ENCODE results near the gene AEN. TPM values are rescaled to one million over a fixed set of nuclear protein-coding genes. Genes with fewer than 3 reads are reported as not detected.

Gene AEN
- total RNA-seq, 1 donor from 2014 or later, result 18.4 TPM

DNA sequence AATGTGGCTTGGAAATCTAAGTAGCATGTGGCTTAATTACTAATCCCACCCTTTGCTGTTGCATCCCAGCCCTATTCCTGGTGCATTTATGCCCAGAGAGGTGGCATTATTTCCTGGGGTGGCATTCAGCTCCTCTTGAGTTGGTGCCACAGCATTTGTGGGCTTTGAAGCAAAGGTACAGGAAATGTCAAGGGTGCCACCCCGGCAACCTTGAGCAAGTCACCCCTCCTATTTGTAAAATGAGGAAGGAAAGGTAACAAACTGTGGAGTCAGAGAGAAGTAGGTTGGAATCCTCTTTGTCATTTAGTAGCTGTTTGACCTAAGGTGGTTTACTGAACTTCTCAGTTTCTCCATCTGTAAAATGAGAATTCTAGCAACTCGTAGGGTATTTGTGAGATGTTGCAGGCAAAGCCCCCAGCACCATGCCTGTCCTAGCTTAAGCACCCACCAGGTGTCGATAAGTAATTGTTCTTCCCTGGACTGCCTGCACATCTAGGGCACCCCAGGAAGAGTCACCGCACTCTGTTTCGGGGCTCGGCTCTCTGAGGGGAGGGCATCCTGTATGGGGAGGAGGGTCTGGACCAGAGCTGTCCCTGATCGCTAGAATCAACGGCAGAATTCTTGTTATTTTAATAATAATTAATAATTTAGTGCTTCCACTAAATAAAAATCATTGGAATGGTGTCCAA, 34.8 kb downstream of the AEN start:
- intact Hi-C loops (cut with DNase I), result loop anchor here (5.0 kb wide), 1 partner anchor 176 kb away; no protein-coding TSS in a partner anchor

DNA sequence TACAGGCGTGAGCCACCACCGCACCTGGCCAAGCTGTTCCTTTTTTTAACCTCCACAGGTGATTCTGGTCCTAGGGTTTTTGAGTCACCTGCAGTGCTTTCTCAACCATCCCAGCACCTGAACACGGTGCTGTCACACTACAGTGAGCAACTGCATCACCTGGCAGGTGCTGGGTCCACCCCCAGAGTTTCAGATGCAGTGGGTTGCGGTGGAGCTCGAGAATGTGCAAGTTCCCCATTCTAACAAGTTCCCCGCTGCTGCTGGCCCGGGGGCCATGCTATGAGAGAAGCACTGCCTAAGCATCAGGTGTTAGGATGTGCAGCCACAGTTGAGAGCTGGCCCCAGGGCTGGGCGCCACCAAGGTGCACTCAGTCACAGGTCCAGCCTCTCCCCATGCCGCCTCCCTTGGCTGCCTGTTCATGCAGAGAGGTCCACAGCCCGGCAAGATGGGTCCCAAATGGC, 35.7 kb downstream of the AEN start:
- no peak for TF ChIP-seq POLR2A (IDR thresholded peaks at IDR 0.05)
- TF ChIP-seq, protein P1, sequence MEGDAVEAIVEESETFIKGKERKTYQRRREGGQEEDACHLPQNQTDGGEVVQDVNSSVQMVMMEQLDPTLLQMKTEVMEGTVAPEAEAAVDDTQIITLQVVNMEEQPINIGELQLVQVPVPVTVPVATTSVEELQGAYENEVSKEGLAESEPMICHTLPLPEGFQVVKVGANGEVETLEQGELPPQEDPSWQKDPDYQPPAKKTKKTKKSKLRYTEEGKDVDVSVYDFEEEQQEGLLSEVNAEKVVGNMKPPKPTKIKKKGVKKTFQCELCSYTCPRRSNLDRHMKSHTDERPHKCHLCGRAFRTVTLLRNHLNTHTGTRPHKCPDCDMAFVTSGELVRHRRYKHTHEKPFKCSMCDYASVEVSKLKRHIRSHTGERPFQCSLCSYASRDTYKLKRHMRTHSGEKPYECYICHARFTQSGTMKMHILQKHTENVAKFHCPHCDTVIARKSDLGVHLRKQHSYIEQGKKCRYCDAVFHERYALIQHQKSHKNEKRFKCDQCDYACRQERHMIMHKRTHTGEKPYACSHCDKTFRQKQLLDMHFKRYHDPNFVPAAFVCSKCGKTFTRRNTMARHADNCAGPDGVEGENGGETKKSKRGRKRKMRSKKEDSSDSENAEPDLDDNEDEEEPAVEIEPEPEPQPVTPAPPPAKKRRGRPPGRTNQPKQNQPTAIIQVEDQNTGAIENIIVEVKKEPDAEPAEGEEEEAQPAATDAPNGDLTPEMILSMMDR (IDR thresholded peaks at IDR 0.05), result no peak
- no peak for TF ChIP-seq POLR2AphosphoS5 (IDR thresholded peaks at IDR 0.05; ENCODE audit: insufficient read depth in 1 of 2, low read depth in 1 of 2)
- Histone ChIP-seq H3K27me3 (no peaks in the 10 kb centered on the region), H3K4me3 (no peak overlapping the region), H3K4me1 (peaks cover 9% of the 10 kb centered on the region), H3K9me3 (no peaks in the 10 kb centered on the region), H3K27ac (no peak overlapping the region), H3K36me3 (no peaks in the 10 kb centered on the region)
- intact Hi-C loops (cut with DNase I), result loop anchor here (5.0 kb wide), 1 partner anchor 176 kb away; no protein-coding TSS in a partner anchor
- DNase-seq (ENCODE audit: extremely low spot score in 2 of 2), result peak in 1 of 2 donors; percentile 85

More for the DNA sequence above, 34.8 kb downstream of the AEN start:
- no peaks in the 10 kb centered on the region for H3K9me3 ChIP-seq
- peak in 1 of 2 donors; percentile 22 for DNase-seq (ENCODE audit: extremely low spot score in 2 of 2)
- peaks cover 9% of the 10 kb centered on the region for H3K4me1 ChIP-seq
- H3K4me3 ChIP-seq, result no peak overlapping the region
- H3K27ac ChIP-seq, result no peak overlapping the region
- no peak for TF ChIP-seq POLR2A (IDR thresholded peaks at IDR 0.05)
- TF ChIP-seq, protein P1 (IDR thresholded peaks at IDR 0.05), result no peak
- TF ChIP-seq POLR2AphosphoS5 (IDR thresholded peaks at IDR 0.05; ENCODE audit: insufficient read depth in 1 of 2, low read depth in 1 of 2), result no peak
- no peaks in the 10 kb centered on the region for H3K36me3 ChIP-seq
- H3K27me3 ChIP-seq, result no peaks in the 10 kb centered on the region

DNA sequence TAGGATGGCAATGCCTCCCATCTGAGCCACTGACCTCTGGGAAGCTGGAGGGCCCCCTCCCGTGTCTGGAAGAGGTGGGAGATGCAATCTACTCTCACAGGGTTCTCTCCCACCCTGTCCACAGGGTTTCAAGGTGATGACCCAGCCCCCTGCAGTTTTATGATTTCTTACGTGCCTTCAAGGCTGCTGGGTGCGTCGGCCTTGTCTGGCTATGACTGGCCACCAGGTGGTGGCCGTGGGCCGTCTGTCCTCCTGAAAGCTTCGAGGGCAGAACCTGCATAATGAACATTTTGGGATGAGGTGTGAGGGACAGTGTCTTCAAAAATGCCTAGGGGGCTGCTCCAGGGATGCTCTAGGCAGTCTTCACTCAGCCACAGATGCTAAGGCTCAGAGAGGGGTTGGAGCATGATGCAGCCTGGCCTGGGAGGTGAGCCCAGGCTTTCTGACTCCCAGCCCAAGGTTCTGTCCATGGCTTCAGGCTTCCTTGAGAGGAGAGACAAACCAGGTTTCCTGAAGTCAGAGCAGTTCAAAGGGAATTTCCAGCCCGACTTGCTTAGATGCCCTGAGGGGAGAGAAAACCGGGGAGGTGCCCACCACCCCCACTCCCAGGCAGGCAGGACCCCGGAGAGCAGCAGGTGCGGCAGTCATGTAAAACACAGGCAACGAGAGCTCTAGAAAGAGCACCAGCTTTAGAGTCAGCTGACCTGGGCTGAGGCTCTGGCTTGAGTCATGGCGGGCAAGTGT, 36.4 kb downstream of the AEN start:
- Histone ChIP-seq H3K27ac (no peak overlapping the region), H3K36me3 (no peaks in the 10 kb centered on the region), H3K4me1 (peaks cover 9% of the 10 kb centered on the region), H3K27me3 (no peaks in the 10 kb centered on the region), H3K9me3 (no peaks in the 10 kb centered on the region), H3K4me3 (no peak overlapping the region)
- peak in 1 of 2 donors; percentile 64 for DNase-seq (ENCODE audit: extremely low spot score in 2 of 2)
- intact Hi-C loops (cut with DNase I), result loop anchor here (5.0 kb wide), 1 partner anchor 175 kb away; no protein-coding TSS in a partner anchor
- TF ChIP-seq, protein P1 (IDR thresholded peaks at IDR 0.05), result peak in 1 of 3 experiments; percentile 50
- no peak for TF ChIP-seq POLR2AphosphoS5 (IDR thresholded peaks at IDR 0.05; ENCODE audit: insufficient read depth in 1 of 2, low read depth in 1 of 2)

DNA sequence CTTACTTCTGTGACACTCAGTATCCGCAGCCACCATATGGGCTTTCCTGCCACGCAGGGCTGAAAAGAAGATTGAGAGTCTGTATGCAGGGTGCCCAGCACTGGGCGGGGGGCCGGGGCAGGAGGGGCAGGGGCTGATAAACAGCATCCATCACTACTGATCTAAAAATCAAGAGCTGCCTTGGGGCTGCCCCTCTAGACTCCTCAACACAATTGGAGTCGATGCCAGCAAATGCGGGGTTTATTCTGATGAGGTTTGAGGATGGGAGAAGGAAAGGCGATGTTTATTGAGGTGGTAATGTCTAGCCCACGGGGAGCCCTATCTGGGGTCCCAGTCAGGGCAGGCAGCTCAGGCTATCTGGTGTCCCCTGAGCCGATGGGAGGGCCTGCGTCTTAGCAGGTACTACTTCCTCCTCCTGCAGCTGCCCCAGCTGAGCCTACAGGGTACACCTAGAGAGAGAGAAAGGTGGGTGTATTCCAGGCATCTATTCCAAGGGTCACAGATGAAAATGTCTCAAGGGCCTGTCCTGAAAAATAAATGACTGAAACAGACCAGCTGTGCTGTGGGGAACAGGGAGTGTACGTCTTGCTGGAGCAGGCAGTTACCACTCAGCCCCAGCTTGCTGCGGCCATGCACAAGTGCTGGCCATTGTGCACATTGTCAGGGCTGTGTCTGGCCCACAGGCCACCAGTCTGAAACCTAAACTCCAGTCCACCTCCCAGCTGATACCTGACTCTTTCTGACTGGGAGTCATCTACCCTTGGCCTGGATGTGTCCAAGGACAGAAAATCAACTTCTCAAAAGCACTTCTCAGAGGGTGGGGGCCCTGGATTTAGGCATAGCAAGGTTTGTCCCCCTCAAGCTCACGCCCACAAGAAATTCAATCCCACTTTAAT, 37.2 kb downstream of the AEN start:
- no peaks in the 10 kb centered on the region for H3K27me3 ChIP-seq
- peak in 1 of 2 donors; percentile 91 for DNase-seq (ENCODE audit: extremely low spot score in 2 of 2)
- no peaks in the 10 kb centered on the region for H3K9me3 ChIP-seq
- H3K4me1 ChIP-seq, result peaks cover 9% of the 10 kb centered on the region
- no peaks in the 10 kb centered on the region for H3K36me3 ChIP-seq
- no peak overlapping the region for H3K27ac ChIP-seq
- no peak overlapping the region for H3K4me3 ChIP-seq
- TF ChIP-seq POLR2A (IDR thresholded peaks at IDR 0.05), result no peak
- no peak for TF ChIP-seq POLR2AphosphoS5 (IDR thresholded peaks at IDR 0.05; ENCODE audit: insufficient read depth in 1 of 2, low read depth in 1 of 2)
- TF ChIP-seq, protein P1 (IDR thresholded peaks at IDR 0.05), result no peak
- intact Hi-C loops (cut with DNase I), result loop anchor here (5.0 kb wide), 1 partner anchor 174 kb away; no protein-coding TSS in a partner anchor
